Measurements from ENCODE around the gene CACNA2D3.

Gene CACNA2D3

DNA sequence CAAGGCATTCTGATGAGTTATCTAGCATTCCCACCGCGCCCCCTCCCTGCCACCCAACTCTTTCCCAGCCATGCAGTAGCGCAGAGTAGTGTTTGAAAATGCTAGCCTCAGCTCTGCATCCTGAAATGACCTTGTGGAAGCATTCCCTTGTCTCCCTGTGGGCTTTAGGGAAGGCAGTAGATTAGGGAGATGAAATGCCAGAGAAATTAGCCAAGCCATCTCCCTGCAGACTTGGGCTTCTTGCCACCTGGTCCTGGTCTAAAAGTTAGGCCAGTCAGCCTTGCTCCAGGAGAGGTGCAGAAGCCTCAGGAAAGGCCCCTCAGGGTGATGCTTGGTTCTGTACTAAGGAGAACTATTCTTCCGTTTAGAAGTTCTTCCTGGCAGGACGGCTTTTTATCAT is 231.2 kb downstream of the CACNA2D3 start:
- no peak for DNase-seq (ENCODE audit: low read depth in 1 of 2, low spot score in 1 of 2)
- in situ Hi-C loops (cut with HindIII; ENCODE audit: low pct_unique_long_range_greater_than_20kb, low sequenced_read_pairs) = no loop called here
- TF ChIP-seq JUND (IDR thresholded peaks at IDR 0.05; ENCODE audit: low read depth) = no peak

DNA sequence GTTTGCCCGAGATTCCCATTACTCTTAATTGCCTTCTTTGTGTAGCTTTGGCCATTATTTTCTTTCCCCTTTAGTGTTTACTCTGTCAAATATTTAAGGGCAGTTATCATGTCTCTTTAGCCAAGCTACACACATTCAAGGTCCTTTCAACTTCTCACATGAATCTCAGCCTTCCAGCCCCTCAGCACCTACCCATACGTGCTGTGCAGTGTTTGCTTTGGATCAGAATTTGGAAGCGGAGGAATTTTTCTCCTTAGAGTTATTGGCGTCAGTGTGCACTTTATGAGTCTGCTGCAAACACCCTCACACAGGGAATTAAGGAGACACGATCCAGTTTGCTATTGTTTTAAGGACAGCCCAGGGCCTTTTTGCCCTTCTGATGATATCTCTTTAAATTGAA is 231.6 kb downstream of the CACNA2D3 start:
- TF ChIP-seq JUND (IDR thresholded peaks at IDR 0.05; ENCODE audit: low read depth) = no peak
- in situ Hi-C loops (cut with HindIII; ENCODE audit: low pct_unique_long_range_greater_than_20kb, low sequenced_read_pairs) = no loop called here
- peak in 1 of 2 experiments; percentile 74 for DNase-seq (ENCODE audit: low read depth in 1 of 2, low spot score in 1 of 2)

DNA sequence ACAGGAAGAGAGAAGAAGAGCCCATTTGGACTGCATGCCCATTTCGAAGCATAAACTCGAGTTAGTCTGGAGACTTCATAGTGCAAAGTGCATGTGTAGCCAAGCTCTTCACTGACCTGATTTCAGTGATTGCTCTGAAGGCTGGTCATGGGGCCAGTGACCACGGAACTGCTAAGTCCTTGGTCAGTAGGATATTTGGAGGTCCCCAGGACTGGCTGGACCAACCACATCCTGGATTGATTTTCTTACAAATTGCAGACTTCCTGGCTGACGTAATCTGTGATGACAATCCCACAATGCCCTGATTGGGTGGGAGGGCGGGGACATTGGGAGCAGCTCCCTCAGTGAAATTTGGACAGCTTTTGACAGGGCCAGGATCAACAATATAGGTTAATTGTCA is 233.4 kb downstream of the CACNA2D3 start:
- TF ChIP-seq JUND (IDR thresholded peaks at IDR 0.05; ENCODE audit: low read depth) = no peak
- in situ Hi-C loops (cut with HindIII; ENCODE audit: low pct_unique_long_range_greater_than_20kb, low sequenced_read_pairs) = no loop called here
- no peak for DNase-seq (ENCODE audit: low read depth in 1 of 2, low spot score in 1 of 2)

DNA sequence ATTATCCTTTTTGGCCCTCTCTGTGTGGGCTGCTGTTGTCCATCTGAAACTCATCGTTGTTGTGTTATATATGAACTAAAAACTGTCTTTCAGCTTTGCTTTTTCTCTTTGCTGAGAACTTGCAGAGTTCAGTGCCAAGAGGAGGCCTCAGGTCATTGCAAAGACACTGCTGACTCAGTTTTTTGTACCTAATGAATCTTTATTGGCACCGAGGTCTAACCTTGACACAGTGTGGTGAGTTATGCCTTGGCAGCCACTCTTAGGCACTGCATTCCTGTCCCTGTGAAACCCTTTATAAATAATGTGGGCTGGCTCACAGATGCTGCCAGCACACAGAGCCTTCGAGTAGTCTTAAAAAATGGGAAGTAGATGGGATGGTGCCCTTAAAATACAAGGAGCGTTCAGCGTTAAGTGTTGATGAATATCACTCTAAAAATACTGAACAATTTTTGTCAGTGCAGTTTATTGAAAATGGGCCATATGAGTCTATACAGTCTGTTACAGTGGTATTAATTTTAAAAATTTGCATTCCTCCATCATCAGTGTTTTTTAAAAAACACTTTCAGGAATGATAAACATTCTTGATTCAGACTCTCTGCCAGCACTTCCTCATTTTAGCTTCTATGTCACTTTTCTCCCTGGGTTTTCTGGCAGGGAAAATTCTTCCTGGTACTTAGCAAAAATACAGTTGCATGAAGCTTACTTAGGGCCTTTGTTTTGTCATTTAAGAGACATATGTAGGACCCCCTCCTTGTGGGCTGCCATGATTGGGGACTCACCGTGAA is 234.1 kb downstream of the CACNA2D3 start:
- peak in 1 of 2 experiments; percentile 68 for DNase-seq (ENCODE audit: low read depth in 1 of 2, low spot score in 1 of 2)
- in situ Hi-C loops (cut with HindIII; ENCODE audit: low pct_unique_long_range_greater_than_20kb, low sequenced_read_pairs) = no loop called here
- TF ChIP-seq JUND (IDR thresholded peaks at IDR 0.05; ENCODE audit: low read depth) = peak; percentile 35; the same call in 1 of the 2 replicates

- no peak for DNase-seq (ENCODE audit: low read depth in 1 of 2, low spot score in 1 of 2)
- TF ChIP-seq JUND (IDR thresholded peaks at IDR 0.05; ENCODE audit: low read depth) = no peak
- in situ Hi-C loops (cut with HindIII; ENCODE audit: low pct_unique_long_range_greater_than_20kb, low sequenced_read_pairs) = no loop called here
These were observed 234.9 kb downstream of the CACNA2D3 start for GRCh38 chr3:54357301-54357700.

GRCh38 chr3:54358316-54358715 is 236.0 kb downstream of the CACNA2D3 start:
- TF ChIP-seq JUND (IDR thresholded peaks at IDR 0.05; ENCODE audit: low read depth) = no peak
- no peak for DNase-seq (ENCODE audit: low read depth in 1 of 2, low spot score in 1 of 2)
- in situ Hi-C loops (cut with HindIII; ENCODE audit: low pct_unique_long_range_greater_than_20kb, low sequenced_read_pairs) = no loop called here

- TF ChIP-seq JUND (IDR thresholded peaks at IDR 0.05; ENCODE audit: low read depth) = no peak
- DNase-seq (ENCODE audit: low read depth in 1 of 2, low spot score in 1 of 2) = peak in 1 of 2 experiments; percentile 27
- in situ Hi-C loops (cut with HindIII; ENCODE audit: low pct_unique_long_range_greater_than_20kb, low sequenced_read_pairs) = no loop called here
These were observed 236.8 kb downstream of the CACNA2D3 start for GRCh38 chr3:54358969-54359694.

DNA sequence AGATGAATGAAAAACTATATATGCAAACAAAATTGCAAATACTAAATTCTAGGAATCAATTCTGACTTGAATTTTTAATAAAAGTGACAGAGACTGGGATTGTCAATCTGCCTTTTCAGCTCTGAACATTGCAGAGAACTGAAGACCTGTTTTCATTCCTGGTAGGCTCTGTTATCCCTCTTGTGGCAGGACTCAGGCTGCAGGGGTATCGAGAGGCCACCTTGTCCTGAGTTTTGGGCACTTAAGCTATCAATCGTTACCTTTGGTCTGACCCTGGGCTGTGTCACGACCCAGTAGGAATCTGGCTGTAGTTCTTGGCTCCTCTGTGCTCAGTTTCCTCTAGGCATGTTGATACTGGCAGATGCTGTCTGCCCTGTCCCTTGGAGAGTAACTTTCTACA is 238.0 kb downstream of the CACNA2D3 start:
- no peak for TF ChIP-seq JUND (IDR thresholded peaks at IDR 0.05; ENCODE audit: low read depth)
- in situ Hi-C loops (cut with HindIII; ENCODE audit: low pct_unique_long_range_greater_than_20kb, low sequenced_read_pairs) = no loop called here
- no peak for DNase-seq (ENCODE audit: low read depth in 1 of 2, low spot score in 1 of 2)

- in situ Hi-C loops (cut with HindIII; ENCODE audit: low pct_unique_long_range_greater_than_20kb, low sequenced_read_pairs) = no loop called here
- no peak for TF ChIP-seq JUND (IDR thresholded peaks at IDR 0.05; ENCODE audit: low read depth)
- DNase-seq (ENCODE audit: low read depth in 1 of 2, low spot score in 1 of 2) = no peak
These were observed 239.5 kb downstream of the CACNA2D3 start for GRCh38 chr3:54361746-54362283.

DNA sequence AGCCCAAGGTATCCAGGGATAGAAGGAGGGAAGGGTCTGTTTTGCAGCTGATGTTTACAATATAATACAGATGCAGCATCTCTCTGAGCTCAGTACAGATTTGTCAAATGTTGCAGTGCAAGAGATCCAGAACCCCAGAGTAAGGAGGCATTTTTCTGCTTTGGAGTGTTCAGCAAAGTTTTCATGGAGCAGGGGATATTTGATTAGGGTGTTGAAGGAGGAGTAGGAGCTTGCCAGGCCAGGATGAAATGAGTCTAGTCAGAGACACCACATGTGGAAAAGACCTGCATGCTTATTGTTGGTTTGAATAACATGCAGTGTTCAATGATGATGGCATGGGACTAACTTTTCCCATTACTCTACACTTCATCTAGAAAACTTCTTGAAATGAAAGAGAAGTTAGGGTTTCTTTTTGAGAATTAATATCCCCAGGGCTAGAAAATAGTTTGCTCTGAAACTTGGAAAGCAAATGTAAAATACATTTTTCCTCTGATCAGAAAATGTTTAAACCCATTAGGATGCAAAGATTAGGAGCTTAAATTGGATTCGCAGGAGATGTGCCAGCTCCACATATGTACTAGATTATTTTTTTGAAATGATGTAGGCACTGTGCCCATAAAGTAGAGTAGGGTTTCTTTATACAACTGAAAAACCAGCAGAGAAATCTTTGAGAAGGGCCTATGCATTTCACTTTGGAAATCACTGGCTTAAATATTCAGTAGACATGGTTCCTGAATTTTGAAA is 243.8 kb downstream of the CACNA2D3 start:
- TF ChIP-seq JUND (IDR thresholded peaks at IDR 0.05; ENCODE audit: low read depth) = no peak
- in situ Hi-C loops (cut with HindIII; ENCODE audit: low pct_unique_long_range_greater_than_20kb, low sequenced_read_pairs) = no loop called here

DNA sequence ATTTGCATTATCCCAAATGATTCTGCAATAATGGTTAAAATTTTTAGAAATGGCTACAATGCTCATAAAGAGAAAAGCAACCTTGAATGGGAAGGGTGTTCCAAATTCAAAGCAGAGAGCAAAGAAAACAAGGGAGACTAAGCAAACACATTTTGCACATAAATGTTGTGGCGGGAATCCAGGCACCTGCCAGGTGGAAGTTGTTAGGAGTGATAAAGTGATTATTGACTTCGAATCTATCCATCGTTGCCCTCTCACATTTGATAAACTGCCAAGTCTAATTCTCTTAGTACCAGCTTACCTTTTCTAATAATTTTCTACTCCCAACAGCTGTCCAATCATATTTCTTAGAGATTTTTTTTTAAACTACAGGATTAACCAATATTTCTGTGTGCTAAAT is 244.5 kb downstream of the CACNA2D3 start:
- no peak for DNase-seq (ENCODE audit: low read depth in 1 of 2, low spot score in 1 of 2)
- in situ Hi-C loops (cut with HindIII; ENCODE audit: low pct_unique_long_range_greater_than_20kb, low sequenced_read_pairs) = no loop called here
- TF ChIP-seq JUND (IDR thresholded peaks at IDR 0.05; ENCODE audit: low read depth) = no peak

More for the DNA sequence above, 243.8 kb downstream of the CACNA2D3 start:
- DNase-seq (ENCODE audit: low read depth in 1 of 2, low spot score in 1 of 2) = no peak

- in situ Hi-C loops (cut with HindIII; ENCODE audit: low pct_unique_long_range_greater_than_20kb, low sequenced_read_pairs) = no loop called here
- DNase-seq (ENCODE audit: low read depth in 1 of 2, low spot score in 1 of 2) = no peak
- TF ChIP-seq JUND (IDR thresholded peaks at IDR 0.05; ENCODE audit: low read depth) = no peak
These were observed 249.9 kb downstream of the CACNA2D3 start for GRCh38 chr3:54372232-54372631.

Data from T47D (cell line).